Measurements from ENCODE around the gene GFAP.
"Not testable (repeated sequence)": the region's sequence is repeated elsewhere in the genome, so short reads cannot be mapped to it uniquely, and the experiment has no call there.

GFAP gene

GRCh38 chr17:44915321-44915726 lies at the start of gene GFAP:
Gene GFAP (minus strand): TSS chr17:44915500. CDS start chr17:44915486, 14 bp downstream.
- no peak for DNase-seq

GRCh38 chr17:44961921-44962350 lies 46.6 kb upstream of the GFAP start:
- no peak for DNase-seq

GRCh38 chr17:44960691-44961090 lies 45.4 kb upstream of the GFAP start:
- DNase-seq, result no peak

- DNase-seq, result no peak
Measured at GRCh38 chr17:44959821-44960531, 44.7 kb upstream of the GFAP start.

- DNase-seq, result no peak
Measured at GRCh38 chr17:44956998-44957981, 42.0 kb upstream of the GFAP start.

GRCh38 chr17:44955674-44956425 lies 40.5 kb upstream of the GFAP start:
- DNase-seq, result no peak

- no peak for DNase-seq
Measured at GRCh38 chr17:44952946-44953475, 37.7 kb upstream of the GFAP start.

GRCh38 chr17:44948315-44948795 lies 33.1 kb upstream of the GFAP start:
- DNase-seq, result no peak

- peak; percentile 92 to 93 for DNase-seq
Measured at GRCh38 chr17:44947461-44948314, 32.4 kb upstream of the GFAP start, which contains the start of gene KIF18B. Gene KIF18B (minus strand): TSS chr17:44947773. CDS start chr17:44936344, 11,429 bp downstream.

GRCh38 chr17:44945652-44946051 lies 30.4 kb upstream of the GFAP start:
- DNase-seq, result not testable (repeated sequence)

- DNase-seq, result no peak
Measured at GRCh38 chr17:44942456-44942855, 27.2 kb upstream of the GFAP start.

- DNase-seq, result no peak
Measured at GRCh38 chr17:44941712-44942331, 26.5 kb upstream of the GFAP start.

- DNase-seq, result no peak
Measured at GRCh38 chr17:44940768-44941167, 25.5 kb upstream of the GFAP start.

- DNase-seq, result no peak
Measured at GRCh38 chr17:44940317-44940716, 25.0 kb upstream of the GFAP start.

GRCh38 chr17:44935116-44935515 lies 19.8 kb upstream of the GFAP start:
- DNase-seq, result no peak

GRCh38 chr17:44934745-44935105 lies 19.4 kb upstream of the GFAP start:
- no peak for DNase-seq

- DNase-seq, result no peak
Measured at GRCh38 chr17:44933824-44934744, 18.8 kb upstream of the GFAP start.

- DNase-seq, result no peak
Measured at GRCh38 chr17:44932787-44933097, 17.4 kb upstream of the GFAP start.

GRCh38 chr17:44932096-44932786 lies 16.9 kb upstream of the GFAP start:
- no peak for DNase-seq

- DNase-seq, result no peak
Measured at GRCh38 chr17:44931376-44931775, 16.1 kb upstream of the GFAP start.
